Cardiac muscle cell (in vitro differentiated cells and primary cell): ENCODE data around the gene USP38. TPM values are rescaled to one million over a fixed set of nuclear protein-coding genes. Genes with fewer than 3 reads are reported as not detected.

Experiments
- DNase-seq, 2 donors: peaks; one replicate each; pipeline versions ENCODE4 v3.0.0 to v3.0.0-alpha.2; 2010 to 2017; ENCODE audit warnings: low read depth in 1 of 2, low spot score in 1 of 2
- H3K27ac ChIP-seq: fragments of 200-600 bp; sonication (generic); 2 replicates; pipeline ENCODE4 v1.5.1; 2016
- H3K27me3 ChIP-seq: fragments of 200-600 bp; sonication (generic); 2 replicates; pipeline ENCODE4 v1.6.0; 2016; ENCODE audit warnings: control low read depth
- H3K36me3 ChIP-seq: fragments of 200-600 bp; sonication (generic); 2 replicates; pipeline ENCODE4 v1.5.1; 2016; ENCODE audit warnings: control low read depth
- H3K4me1 ChIP-seq: fragments of 200-600 bp; sonication (generic); 2 replicates; pipeline ENCODE4 v1.8.1; 2017; ENCODE audit warnings: low read depth, mild to moderate bottlenecking, mixed run types
- H3K4me3 ChIP-seq: fragments of 200-600 bp; sonication (generic); 2 replicates; pipeline ENCODE4 v1.5.1; 2016; ENCODE audit warnings: mild to moderate bottlenecking
- H3K9me3 ChIP-seq: fragments of 200-600 bp; sonication (generic); 2 replicates; pipeline ENCODE4 v1.5.1; 2017; ENCODE audit warnings: low read depth, mild to moderate bottlenecking, control low read depth
- polyA plus RNA-seq: library from polyadenylated mRNA; unstranded; fragments of >200 nt; fragmentation: Nextera tagmentation; extraction: Ambion mirVana; gene quantifications from 2 replicates; pipeline ENCODE4 v1.2.1, GENCODE V29; 2016
- total RNA-seq: library from RNA; depleted of rRNA; stranded (reverse); fragments of >200 nt; gene quantifications from 2 replicates; pipeline ENCODE4 v1.2.3, GENCODE V29; 2016
- TF ChIP-seq, protein P1 (sequence below): IDR thresholded peaks from 2 replicates; pipeline ENCODE4 v1.5.1; 2012; ENCODE audit warnings: low read depth, mild to moderate bottlenecking, low read length

Gene USP38
- total and polyA plus RNA-seq, 2 experiments from 2014 or later = 8.7 to 21.0 TPM

DNA sequence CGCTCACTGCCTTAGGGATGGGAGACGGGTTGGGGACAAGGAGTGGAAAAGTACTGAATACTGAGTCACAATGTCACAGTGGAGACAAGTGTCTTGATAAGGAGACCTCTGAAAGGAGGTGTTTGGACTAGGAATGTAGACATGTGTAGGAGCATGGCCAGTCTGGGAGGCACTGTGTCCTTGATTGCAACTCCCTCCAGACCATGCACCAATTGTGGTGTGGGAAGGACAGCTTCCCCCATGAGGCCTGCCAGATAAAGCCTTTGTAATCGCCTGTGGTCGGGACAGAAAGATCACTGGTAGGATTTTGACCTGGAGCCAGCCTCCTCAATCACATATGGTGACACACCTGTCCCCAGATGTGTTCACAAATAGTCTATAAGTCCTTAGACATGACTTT is 64.1 kb downstream of the USP38 start:
- Histone ChIP-seq H3K4me1 (no peaks in the 10 kb centered on the region), H3K4me3 (no peak overlapping the region), H3K27ac (no peak overlapping the region), H3K9me3 (no peaks in the 10 kb centered on the region), H3K27me3 (no peaks in the 10 kb centered on the region), H3K36me3 (no peaks in the 10 kb centered on the region)
- no peak for DNase-seq
- TF ChIP-seq, protein P1, sequence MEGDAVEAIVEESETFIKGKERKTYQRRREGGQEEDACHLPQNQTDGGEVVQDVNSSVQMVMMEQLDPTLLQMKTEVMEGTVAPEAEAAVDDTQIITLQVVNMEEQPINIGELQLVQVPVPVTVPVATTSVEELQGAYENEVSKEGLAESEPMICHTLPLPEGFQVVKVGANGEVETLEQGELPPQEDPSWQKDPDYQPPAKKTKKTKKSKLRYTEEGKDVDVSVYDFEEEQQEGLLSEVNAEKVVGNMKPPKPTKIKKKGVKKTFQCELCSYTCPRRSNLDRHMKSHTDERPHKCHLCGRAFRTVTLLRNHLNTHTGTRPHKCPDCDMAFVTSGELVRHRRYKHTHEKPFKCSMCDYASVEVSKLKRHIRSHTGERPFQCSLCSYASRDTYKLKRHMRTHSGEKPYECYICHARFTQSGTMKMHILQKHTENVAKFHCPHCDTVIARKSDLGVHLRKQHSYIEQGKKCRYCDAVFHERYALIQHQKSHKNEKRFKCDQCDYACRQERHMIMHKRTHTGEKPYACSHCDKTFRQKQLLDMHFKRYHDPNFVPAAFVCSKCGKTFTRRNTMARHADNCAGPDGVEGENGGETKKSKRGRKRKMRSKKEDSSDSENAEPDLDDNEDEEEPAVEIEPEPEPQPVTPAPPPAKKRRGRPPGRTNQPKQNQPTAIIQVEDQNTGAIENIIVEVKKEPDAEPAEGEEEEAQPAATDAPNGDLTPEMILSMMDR = no peak

DNA sequence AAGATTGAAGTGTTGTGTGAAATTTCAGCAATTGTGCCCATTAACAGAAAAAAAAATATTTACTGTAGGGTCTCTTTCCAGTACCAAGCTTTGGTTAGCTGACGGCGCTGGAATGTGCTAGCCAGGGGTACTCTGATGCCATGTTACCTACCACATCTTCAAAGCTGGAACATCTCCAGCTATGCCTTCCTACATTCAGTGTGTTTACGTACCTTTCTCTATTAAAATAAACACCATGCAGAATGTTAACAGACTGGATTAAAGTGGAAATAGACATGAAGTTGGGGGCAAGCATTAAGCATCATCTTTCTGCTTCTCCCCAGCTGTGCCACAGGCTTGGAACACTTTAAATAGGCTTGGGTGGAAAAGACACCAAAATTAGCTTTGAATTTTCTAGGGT is 65.9 kb downstream of the USP38 start:
- Histone ChIP-seq H3K36me3 (no peaks in the 10 kb centered on the region), H3K27ac (no peak overlapping the region)

DNA sequence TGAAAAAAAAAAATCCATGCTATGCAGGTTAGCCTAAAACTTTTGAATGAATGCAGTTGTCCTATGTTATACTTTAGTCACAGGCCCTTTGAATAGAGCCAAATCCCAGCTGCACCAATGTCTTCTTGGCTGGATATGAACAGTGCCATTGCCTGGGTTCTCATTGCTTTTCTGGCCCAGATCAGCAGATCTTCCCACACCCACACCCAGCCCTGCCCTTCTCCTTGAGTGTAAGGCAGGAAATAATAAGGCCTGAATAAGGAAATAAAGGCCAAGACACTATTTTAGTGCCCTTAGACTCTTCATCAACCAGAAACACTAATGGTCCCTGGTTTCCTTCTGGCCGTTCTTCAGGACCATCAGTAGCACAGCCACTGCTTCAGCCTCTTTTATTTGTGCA is 66.6 kb downstream of the USP38 start:
- H3K9me3 ChIP-seq = no peaks in the 10 kb centered on the region
- H3K4me1 ChIP-seq = no peaks in the 10 kb centered on the region
- no peak overlapping the region for H3K27ac ChIP-seq
- no peak for DNase-seq
- TF ChIP-seq, protein P1 = no peak
- no peaks in the 10 kb centered on the region for H3K36me3 ChIP-seq
- no peak overlapping the region for H3K4me3 ChIP-seq
- no peaks in the 10 kb centered on the region for H3K27me3 ChIP-seq

More for the DNA sequence above, 65.9 kb downstream of the USP38 start:
- TF ChIP-seq, protein P1 = no peak
- no peaks in the 10 kb centered on the region for H3K27me3 ChIP-seq
- H3K4me1 ChIP-seq = no peaks in the 10 kb centered on the region
- no peak overlapping the region for H3K4me3 ChIP-seq
- DNase-seq = no peak
- no peaks in the 10 kb centered on the region for H3K9me3 ChIP-seq

GRCh38 chr4:143251779-143252178 is 67.1 kb downstream of the USP38 start:
- no peak overlapping the region for H3K4me3 ChIP-seq
- H3K9me3 ChIP-seq = no peaks in the 10 kb centered on the region
- no peak for DNase-seq
- H3K27me3 ChIP-seq = no peaks in the 10 kb centered on the region
- no peaks in the 10 kb centered on the region for H3K4me1 ChIP-seq
- TF ChIP-seq, protein P1 = no peak
- H3K36me3 ChIP-seq = no peaks in the 10 kb centered on the region
- no peak overlapping the region for H3K27ac ChIP-seq

GRCh38 chr4:143252478-143252877 is 67.8 kb downstream of the USP38 start:
- TF ChIP-seq, protein P1 = no peak
- no peak overlapping the region for H3K27ac ChIP-seq
- H3K4me1 ChIP-seq = no peaks in the 10 kb centered on the region
- H3K27me3 ChIP-seq = no peaks in the 10 kb centered on the region
- H3K4me3 ChIP-seq = no peak overlapping the region
- DNase-seq = no peak
- no peaks in the 10 kb centered on the region for H3K36me3 ChIP-seq
- no peaks in the 10 kb centered on the region for H3K9me3 ChIP-seq

GRCh38 chr4:143253166-143253565 is 68.4 kb downstream of the USP38 start:
- Histone ChIP-seq H3K9me3 (no peaks in the 10 kb centered on the region), H3K4me1 (no peaks in the 10 kb centered on the region), H3K27me3 (no peaks in the 10 kb centered on the region), H3K27ac (no peak overlapping the region), H3K4me3 (no peak overlapping the region), H3K36me3 (no peaks in the 10 kb centered on the region)
- DNase-seq = no peak
- TF ChIP-seq, protein P1 = no peak
